ENCODE data around the gene RGS11.

The RGS11 gene

DNA sequence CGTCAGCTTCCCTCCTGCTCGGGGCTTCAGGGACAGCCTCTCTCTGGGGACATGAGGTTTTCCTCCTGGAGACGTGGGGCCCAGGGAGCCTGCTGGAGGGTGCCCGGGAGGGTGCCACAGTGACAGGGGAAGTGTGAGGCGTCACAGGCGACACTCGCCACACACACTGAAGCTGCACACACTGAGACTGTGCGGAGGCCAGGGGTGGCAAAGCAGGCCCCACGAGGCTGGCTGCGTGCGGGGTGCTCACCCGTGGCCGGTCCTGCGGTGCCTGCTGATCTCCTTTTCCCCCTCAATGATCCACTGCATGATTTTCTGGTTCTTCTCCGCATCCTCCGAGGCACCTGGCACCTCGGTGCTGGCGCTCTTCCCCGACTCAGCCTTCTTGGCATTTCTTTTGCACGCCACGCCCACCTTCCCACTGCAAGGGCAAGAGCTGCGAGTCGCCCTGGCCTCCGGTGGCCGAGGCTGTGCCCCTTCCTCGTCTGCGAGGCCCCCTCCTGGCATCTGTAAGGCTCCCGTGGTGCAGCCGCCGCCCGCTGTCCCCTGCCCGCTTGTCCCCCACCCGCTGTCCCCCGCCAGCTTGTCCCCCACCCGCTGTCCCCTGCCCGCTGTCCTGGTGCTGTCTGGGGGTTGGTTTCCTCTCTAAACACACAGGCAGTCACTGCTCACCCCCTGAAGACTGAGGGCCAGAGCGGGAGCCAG, 21.2 kb upstream of the RGS11 start:
- DNase-seq (ENCODE audit: low read depth in 2 of 2) = no peak

DNA sequence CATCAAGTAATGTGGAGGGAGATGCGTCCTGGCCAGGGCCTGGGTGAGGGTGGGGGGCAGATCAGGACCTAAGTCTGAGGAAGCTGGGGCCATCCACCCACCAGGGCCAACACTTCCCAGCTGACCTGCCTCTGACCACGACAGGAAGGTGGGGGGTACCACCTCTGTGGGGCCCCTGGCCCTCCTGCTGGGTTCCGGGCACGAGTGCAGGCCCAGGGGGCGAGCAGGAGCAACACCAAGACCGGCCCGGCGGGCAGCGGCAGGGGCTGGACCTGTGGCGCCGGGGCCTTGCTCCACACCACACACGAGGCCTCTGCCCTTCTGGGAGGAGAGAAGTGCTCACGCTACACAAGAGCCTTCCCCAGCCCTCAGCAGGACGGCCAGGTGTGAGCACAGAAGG, 20.5 kb upstream of the RGS11 start:
- DNase-seq (ENCODE audit: low read depth in 2 of 2) = no peak

DNA sequence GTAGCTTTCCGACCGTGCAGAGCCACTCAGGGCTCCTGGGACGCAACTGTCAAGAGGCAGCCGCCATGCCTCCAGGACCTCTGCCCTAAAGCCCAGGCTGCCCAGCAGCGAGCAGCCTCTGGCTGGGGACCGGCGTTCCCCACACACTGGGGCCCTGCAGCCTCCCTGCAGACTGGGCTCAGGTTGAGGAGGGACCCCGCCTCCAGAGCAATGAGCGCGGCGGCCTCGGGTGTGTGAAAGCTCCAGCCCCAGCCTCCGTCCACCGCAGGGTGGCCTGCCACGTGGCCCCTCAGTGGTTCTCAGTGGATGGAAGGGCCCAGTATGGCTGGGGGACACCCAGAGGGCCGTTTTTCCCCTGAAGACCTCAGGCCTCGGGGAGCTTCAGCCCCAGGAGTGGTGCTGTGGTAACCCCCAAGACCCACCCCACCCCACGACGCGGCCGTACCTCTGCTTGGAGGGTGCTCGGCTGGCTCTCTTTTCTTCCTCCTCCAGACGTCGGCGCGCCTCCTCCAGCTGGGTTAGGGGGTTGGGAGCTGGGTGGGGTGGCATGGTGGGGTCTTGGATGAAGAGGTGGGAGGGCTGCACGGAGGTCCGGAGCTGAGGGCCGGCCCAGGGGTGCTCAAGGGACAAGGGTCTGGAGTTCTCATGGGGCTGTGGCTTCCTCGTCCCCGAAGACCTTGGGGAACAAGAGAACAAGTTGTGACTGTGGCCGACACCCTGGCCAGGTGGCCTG, 17.5 kb upstream of the RGS11 start:
- DNase-seq (ENCODE audit: low read depth in 2 of 2) = no peak

DNA sequence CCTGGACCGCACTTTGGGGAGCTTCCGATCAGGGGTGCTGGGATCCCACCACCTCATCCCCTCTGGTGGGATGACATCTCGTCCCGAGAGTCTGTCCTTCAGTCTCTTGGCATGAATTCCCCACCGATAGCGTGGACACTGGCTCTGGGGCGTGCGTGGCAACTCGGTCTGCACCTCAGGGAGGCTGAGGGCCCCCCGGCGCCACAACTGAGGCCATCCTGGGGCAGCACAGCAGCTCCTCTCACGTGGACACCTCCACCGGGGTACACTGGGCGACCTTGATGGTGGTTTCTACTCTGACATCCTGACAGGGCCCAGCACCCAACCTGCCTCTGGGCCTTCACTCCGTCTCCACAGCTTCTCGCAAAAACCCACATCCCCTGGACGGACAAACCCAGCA, 15.8 kb upstream of the RGS11 start:
- no peak for DNase-seq (ENCODE audit: low read depth in 2 of 2)

DNA sequence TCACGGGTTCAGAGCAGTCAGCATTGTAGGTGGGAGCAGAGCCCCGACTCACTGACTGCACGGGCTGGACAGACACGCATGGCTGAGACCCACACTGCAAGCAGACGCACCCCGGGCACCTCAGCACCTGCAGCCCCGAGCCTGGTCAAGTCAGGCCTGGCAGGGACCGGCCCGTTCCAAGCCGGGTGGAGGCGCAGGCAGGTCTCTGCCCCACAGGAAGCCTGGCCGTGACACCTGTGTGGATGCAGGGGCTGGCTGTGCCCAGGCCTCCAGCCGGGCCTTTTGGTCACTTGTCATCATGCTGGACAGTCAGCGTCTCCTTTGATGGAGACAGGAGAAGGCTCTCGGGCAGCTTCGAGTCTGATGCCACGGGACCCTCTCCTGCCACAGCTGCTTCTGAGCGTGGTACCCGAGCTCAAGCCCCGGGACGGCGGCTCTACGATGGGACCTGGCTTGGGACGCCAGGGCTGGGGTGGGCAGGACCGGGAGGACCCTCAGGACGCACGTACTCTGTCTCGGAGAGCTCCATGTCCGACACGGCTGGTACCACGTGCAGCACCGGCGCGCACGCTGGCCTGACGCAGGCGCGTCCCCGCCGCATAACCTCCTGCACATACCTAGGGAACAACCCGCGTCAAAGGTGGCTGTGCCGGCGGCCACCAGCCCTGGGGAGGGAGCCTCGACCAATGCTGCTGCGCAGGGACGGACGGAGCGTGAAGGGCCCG, 15.1 kb upstream of the RGS11 start:
- no peak for DNase-seq (ENCODE audit: low read depth in 2 of 2)

DNA sequence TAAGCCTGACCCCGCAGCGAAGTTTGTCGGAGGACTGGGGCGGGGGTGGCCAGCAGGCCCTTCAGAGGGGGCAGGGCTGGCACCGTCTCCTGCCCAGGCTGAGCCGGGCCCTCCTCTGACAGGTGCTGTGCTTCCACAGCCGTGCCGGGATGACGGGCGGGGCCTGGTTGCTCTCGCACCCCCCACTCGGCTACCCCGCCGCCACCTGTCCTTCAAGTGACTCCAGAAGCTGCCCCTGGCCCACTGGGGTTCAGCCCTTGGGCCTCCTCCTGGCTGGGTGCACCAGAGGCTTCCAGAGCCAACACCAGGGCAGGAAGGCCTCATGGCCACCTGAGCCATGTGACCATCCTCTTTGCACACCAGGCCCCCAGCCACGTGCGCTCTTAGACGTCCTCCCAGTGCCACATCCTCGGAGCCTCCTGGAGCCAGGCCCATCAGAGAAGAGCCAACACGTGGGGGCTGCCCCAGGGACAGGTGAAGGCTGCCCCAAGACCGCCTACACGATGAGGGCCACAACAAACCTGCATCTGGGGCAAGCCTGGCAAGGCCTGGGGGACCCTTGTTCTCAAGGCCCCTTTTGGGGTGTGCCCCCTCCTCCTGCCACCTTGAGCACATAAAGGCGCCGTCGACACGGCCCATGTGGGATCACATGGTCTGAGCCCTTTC, 14.4 kb upstream of the RGS11 start:
- DNase-seq (ENCODE audit: low read depth in 2 of 2) = no peak

DNA sequence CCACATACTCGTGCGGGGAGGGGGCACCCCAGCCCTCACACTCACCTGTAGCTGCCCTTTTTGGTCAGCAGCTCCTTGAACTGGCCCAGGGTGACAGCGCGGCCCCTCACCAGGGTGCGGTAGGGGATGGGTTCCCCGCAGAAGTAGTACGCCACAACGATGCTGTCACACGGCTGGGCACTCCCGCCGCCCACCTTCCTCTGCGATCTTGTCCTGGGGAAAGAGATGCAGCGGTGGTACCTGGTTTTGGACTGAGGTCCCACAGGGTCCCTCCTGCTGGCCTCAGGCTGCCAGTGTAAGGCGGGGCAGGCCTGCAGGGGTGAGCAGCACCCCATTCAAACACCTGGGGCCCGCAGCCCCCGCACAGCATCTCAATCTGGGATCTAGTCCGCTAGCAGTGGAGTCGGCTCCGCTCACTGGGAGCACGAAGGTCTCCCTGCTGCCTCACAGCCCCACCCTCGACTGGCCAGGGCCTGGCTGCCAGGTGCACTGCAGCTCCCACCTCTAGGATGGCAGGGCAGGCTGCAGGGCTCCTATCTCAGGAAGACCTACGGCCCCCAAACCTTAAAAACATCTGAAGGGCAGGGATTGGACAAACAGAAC, 13.8 kb upstream of the RGS11 start:
- DNase-seq (ENCODE audit: low read depth in 2 of 2) = no peak

DNA sequence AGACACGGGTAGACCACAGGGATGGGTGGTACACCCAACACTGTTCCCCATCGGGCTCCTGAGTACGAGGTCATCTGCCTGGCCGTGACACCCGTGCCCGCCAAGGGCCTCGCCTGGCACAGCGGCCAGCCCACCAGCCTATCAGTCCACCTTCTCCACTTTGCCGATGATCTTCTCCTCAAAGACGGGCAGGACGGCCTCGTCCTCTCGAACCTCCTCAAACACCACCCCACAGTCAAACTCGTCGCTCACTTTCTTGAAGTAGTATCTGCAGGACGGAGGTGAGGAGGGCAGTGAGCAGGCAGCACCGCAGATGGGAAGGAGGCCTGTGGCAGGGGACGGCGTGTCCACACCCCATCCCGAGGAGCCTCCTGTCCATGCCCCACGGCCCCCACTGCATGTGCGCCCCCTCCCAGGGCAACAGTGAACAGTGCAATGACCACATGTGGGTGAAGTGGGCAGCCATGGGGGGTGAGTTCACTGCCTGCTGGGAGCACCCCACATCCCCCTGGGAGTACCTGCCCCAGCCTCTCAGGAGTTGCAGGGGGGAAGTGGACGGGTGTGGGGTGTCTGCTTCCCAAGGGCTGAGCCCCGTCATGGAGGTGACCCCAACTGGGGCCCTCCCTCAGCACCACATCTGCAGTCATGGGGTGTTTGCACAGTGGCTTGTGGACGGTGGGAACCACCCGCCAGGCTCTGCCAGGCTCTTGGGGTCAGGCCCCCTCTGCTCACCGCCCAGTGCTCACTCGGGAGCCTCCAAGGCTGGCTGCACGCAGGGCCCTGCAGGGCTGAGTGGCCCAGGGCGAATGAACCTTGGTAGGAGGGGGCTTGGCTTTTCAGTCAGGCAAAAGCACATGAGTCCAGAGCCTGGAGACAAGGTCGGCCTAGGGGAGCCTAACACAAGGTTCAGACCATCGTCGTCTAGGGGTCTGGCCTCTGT, 12.5 kb upstream of the RGS11 start:
- DNase-seq (ENCODE audit: low read depth in 2 of 2) = no peak

DNA sequence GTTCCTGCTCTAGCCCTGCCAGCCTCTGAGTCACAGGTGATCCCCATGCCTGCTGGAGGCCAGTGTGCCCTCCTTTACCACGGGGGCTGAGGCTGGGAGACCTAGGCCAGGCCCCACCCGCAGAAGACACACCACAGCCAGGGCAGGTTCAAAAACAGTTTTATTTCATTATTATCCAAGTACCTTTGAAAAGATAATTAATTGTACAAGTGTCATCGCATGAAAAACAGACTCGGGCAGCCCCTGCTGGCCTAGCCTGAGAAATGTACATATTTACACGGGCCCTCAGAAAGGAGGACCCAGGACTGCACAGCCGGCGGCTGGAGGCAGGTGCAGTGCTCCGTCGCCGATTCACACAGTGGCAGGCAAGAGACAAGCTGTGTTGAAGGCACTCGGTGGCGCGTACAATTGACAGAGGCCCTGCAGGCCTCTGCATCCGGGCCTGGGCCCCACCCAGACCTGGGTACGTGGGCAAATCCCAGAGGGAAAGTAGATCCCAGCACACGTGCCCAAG, 11.6 kb upstream of the RGS11 start:
- no peak for DNase-seq (ENCODE audit: low read depth in 2 of 2)

DNA sequence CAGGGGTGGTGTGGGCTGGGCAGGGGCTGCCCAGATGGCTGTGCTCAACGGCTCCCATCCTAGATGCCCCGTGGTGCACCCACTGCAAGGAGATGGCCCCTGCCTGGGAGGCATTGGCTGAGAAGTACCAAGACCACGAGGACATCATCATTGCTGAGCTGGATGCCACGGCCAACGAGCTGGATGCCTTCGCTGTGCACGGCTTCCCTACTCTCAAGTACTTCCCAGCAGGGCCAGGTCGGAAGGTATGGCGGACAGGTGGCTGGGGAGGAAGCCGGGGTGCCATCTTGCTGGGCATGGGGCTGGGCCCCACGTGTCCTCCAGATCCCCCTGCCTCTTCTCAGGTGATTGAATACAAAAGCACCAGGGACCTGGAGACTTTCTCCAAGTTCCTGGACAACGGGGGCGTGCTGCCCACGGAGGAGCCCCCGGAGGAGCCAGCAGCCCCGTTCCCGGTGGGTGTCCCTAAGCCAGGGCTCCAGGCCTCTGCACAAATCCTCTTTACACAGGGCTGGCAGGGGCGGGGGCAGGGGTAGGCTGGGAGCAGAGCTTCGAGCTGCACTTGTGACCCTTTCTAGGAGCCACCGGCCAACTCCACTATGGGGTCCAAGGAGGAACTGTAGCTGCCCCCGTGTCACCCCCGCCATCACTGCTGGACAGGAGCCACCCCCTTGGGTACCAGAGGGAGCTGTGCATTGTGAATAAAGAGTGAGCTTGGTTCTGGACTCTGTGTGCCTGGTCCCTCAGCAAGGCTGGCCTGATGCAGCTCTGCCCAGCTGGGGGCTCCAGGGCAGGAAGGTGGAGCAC, 10.9 kb upstream of the RGS11 start:
- no peak for DNase-seq (ENCODE audit: low read depth in 2 of 2)

DNA sequence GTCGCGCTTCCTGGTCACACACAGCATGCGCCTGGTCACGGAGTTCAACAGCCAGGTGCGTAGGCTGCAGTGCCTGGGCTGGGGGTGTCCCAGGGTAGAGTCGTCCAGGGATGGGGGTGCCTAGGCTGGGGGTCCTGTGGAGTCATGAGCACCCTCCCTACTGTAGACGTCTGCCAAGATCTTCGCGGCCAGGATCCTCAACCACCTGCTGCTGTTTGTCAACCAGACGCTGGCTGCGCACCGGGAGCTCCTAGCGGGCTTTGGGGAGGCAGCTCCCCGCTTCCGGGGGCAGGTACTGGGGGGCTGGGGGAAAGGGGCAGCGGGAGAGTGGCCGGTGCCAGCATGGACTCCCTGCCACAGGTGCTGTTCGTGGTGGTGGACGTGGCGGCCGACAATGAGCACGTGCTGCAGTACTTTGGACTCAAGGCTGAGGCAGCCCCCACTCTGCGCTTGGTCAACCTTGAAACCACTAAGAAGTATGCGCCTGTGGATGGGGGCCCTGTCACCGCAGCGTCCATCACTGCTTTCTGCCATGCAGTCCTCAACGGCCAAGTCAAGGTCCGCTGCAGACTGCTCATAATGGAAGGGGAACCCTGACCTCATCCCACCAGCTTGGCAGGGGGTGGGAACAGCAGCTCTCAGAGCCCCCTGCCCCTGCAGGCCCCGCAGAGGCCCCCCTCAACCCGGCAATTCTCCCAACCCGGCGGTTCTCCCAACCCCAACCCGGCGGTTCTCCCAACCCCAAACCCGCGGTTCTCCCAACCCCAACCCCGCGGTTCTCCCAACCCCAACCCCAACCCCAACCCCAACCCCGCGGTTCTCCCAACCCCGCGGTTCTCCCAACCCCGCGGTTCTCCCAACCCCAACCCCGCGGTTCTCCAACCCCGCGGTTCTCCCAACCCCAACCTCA, 9.7 kb upstream of the RGS11 start:
- DNase-seq (ENCODE audit: low read depth in 2 of 2) = no peak

DNA sequence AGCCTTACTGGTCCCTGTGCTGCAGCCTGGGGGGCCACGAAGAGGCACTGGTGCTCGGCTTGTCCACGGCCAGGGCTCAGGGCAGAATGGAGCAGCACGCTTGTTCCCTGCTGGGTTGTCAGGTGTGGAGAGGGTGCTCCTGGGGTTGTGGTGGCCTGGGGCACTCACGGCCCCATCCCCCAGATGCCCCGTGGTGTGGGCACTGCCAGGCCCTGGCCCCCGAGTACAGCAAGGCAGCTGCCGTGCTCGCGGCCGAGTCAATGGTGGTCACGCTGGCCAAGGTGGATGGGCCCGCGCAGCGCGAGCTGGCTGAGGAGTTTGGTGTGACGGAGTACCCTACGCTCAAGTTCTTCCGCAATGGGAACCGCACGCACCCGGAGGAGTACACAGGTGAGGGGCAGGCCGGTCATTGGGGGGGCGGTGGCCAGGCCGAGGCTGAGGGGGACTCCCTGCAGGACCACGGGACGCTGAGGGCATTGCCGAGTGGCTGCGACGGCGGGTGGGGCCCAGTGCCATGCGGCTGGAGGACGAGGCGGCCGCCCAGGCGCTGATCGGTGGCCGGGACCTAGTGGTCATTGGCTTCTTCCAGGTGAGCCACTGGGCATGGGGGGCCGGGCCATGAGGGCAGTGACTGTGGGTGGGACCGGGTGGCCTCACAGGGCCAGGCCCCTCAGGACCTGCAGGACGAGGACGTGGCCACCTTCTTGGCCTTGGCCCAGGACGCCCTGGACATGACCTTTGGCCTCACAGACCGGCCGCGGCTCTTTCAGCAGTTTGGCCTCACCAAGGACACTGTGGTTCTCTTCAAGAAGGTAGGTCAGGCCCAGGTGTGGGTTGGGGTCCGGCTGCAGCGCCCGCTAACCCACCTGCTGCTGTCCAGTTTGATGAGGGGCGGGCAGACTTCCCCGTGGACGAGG, 8.7 kb upstream of the RGS11 start:
- no peak for DNase-seq (ENCODE audit: low read depth in 2 of 2)

DNA sequence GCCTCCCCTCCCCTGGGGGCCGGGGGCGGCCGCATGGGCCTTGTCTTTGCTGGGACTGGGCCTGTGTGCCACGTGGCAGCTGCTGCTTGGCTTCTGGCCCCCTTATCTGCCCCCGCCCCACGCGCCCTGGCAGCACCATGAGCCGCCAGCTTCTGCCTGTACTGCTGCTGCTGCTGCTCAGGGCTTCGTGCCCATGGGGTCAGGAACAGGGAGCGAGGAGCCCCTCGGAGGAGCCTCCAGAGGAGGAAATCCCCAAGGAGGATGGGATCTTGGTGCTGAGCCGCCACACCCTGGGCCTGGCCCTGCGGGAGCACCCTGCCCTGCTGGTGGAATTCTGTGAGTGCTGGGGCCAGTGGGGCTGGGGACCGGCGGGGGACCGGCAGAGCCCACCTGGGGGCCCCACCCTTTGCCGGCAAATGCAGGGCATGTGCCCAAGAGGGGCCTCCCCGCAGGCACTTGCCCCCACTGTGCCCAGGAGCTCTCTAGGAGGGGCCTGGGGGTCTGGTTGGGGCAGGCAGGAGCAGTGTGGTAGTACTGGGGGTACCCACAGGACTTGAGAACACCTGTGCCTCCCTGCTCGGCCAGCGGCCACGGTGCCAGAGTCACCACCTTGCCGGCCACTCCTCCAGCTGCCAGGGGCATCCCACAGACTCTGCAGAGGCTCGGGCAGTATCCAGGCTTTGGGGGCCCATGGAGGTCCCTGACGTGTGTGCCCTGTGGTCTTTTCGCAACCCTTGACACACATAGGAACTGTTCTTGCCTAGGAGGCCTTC, 7.5 kb upstream of the RGS11 start, which contains the start of gene PDIA2:
PDIA2 (plus strand) TSS at position 132 of the 773 bp plus-strand sequence; CDS start at position 138, 6 bp downstream.
- DNase-seq (ENCODE audit: low read depth in 2 of 2) = no peak

DNA sequence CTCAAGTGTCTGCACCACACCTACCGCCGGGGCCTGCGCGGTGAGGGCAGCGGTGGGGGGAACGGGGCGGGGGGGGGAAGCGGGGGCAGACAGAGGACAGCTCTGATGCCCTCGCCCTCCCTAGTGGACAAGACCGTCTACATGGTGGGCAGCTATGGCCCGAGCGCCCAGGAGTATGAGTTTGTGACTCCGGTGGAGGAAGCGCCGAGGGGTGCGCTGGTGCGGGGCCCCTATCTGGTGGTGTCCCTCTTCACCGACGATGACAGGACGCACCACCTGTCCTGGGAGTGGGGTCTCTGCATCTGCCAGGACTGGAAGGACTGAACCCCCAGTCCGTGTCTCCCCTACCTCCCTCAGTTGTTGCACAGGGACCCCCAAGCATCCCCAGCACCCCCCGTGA, 6.7 kb upstream of the RGS11 start:
- DNase-seq (ENCODE audit: low read depth in 2 of 2) = no peak

DNA sequence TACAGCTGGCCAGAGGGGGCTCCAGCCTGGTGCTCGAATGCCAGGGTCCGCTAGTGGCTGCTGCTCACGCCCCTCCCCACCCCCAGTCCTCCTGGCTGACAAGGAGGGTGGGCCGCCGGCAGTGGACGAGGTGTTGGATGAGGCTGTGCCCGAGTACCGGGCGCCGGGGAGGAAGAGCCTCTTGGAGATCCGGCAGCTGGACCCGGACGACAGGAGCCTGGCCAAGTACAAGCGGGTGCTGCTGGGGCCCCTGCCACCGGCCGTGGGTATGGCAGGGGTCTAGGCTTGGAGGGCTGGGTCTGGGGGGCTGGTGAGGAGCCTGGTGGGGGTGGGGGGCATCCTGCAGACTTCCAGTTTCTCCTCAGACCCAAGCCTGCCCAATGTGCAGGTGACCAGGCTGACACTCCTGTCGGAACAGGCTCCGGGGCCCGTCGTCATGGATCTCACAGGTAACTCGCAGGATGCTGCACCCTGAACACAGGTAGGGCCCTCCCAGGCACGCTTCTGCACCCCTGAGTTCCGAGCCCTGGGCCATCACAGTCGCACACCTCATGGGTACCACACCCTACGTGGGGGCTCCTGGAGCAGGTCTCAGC, 6.0 kb upstream of the RGS11 start:
- no peak for DNase-seq (ENCODE audit: low read depth in 2 of 2)

DNA sequence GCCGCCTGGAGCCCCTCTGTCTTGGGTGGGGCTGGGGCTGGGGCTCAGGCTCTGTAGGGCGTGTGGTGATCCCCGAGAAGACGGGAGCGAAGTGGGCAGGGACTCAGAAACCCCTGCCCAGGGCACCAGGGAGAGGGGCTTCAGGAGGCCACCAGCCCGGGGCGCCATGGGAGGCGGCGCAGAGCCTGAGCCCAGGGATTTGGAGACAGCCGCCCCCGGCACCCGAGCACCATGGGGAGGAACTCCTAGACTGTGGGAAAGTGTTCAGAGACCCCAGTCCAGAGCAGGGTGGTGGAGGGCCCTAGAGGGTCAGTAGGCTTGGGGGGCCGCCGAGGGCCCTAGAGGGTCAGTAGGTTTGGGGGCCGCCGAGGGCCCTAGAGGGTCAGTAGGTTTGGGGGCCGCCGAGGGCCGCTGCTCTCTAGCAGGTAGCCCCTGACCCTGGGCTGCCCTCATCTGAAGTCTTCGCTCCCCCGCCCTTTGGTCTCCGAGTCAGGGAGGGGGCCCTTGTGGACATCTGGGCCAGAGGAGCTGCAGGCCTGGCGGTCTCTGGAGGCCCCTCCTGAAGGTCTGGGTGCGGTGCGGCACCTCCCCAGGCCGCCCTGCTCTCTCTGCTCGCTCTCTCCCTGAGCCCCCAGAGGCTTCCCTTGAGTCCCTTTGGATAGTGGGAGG, 5.4 kb upstream of the RGS11 start:
- DNase-seq (ENCODE audit: low read depth in 2 of 2) = no peak
